Measurements from ENCODE around the gene AS3MT.
"Not testable (repeated sequence)": the region's sequence is repeated elsewhere in the genome, so short reads cannot be mapped to it uniquely, and the experiment has no call there.

AS3MT gene

DNA sequence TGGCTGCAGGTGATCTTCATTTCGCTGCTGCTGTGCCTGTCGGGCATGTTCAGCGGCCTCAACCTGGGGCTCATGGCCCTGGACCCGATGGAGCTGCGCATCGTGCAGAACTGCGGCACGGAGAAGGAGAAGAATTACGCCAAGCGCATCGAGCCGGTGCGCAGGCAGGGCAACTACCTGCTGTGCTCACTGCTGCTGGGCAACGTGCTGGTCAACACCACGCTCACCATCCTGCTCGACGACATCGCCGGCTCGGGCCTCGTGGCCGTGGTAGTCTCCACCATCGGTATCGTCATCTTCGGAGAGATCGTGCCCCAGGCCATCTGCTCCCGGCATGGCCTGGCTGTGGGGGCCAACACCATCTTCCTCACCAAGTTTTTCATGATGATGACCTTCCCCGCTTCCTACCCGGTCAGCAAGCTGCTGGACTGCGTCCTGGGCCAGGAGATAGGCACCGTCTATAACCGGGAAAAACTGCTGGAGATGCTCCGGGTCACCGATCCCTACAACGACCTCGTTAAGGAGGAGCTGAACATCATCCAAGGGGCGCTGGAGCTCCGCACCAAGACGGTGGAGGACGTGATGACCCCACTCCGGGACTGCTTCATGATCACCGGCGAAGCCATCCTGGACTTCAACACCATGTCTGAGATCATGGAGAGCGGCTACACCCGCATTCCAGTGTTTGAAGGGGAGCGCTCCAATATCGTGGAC, 50.1 kb downstream of the AS3MT start:
- DNase-seq (ENCODE audit: low read depth in 2 of 2): no peak

DNA sequence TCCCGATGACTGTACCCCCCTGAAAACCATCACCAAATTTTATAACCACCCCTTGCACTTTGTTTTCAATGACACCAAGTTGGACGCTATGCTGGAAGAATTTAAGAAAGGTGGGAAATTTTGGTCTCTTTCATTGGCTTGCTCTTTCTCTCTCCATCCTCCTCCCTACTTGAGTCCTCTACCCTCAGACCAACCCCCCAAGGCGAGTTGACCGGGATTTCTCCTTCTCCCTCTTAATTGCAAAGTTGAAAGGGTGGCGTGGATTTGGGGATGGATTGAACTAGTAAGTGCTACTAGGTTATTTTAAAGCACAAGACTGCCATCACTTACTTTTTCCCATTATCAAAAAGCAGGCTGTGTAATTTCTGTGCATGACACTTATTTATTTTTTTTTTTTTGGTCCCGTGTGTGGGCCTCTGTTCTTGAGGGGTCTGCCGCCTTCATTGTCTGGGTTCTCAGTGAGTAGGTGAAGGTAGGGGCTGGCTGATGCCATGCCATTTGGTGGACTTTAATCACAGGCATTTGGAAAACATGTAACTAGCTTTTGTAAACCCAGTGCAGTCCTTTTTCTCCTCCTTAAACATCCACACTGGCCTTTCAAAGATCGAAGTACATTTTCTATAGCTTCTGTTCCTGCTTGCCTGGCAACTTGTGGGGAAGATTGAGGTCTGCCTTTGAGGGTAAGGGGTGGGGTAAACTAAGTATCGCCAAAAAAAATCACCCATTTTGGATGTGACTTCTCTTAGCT, 50.9 kb downstream of the AS3MT start:
- DNase-seq (ENCODE audit: low read depth in 2 of 2): no peak

DNA sequence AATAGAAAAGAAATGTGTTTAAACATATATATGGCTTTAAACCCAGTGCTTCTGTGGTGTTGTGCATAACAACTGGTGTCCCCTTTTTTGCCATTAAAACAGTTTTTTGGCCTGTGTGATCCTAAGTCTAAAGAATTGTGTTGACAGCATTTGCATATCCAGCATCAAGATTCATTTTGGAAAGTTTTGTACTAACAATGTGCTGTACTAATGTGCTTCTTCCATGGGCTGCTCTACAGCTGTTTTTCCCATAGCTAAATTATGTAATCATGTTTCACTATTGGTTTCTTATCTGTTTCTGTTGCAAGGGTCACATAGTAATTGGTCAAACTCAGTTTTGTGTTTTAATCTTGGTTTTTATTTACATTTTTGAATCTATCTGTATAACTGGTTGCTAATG, 54.3 kb downstream of the AS3MT start:
- DNase-seq (ENCODE audit: low read depth in 2 of 2): no peak

DNA sequence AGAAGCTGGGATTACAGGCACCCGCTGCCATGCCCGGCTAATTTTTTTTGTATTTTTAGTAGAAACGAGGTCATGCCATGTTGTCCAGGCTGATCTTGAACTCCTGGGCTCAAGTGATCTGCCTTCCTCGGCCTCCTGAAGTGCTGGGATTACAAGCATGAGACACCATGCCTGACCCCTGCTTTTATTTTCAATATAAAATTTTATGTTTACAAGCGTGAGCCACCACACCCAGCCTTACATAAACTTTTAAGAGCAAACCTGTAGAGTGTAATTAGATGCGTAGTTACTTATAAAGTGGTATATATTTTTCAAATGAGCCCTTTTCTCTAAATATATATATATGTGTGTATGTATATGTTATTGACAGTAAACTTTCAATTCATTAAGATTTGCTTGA, 57.6 kb downstream of the AS3MT start:
- no peak for DNase-seq (ENCODE audit: low read depth in 2 of 2)

DNA sequence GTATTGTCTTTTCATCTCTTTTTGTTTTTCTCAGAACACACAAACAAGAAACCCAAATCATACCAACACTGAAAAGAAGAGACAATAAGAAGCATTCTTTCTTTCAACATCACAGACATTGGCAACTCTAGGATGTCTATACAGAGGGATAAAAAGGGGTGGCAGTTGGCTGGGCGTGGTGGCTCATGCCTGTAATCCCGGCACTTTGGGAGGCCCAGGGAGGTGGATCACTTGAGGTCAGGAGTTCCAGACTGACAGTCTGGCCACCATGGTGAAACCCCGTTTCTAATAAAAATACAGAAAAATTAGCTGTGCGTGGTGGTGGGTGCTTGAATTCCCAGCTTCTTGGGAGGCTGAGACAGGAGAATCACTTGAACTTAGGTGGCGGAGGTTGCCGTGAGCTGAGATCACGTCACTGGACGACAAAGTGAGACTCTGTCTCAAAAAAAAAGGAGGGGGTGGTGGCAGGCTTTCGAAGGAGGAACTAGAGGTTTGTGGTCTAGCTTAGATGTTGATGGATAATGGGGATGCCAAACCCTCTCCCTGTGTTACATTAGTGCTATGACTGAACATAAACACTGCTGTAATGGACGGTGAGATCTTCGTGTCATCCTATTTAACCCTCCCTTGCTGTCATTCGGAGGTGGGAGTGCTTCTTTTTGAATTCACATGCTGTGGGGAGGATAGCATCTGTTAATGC, 58.2 kb downstream of the AS3MT start:
- no peak for DNase-seq (ENCODE audit: low read depth in 2 of 2)

DNA sequence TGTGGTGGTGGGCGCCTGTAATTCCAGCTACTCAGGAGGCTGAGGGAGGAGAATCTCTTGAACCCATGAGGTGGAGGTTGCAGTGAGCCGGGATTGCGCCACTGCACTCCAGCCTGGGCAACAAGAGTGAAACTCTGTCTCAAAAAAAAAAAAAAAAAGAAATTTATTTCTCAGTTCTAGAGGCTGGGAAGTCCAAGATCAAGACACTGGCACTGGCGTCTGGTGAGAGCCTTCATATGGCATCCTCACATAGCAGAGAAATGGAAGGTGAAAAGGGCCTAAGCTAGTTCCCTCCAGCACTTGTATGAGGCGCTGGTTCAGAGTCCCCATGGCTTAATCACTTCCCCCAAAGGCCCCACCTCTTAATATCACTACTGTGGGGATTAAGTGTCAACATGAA, 59.2 kb downstream of the AS3MT start:
- DNase-seq (ENCODE audit: low read depth in 2 of 2): not testable (repeated sequence)

DNA sequence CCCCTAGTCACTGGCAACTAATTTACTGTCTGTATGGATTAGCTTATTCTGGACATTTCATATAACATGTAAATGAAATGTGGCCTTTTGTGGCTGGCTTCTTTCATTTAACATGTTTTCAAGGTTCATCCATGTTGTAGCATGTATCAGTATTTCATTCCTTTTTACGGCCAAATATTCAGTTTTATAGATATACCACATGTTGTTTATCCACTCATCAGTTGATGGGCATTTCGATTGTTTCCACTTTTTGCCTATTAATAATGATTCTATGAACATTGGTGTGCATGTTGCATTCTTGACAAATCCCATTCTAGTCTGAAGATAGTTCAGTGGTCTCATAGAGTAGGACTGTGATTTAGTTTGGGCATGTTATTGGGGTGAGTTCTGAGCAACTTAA, 61.5 kb downstream of the AS3MT start:
- DNase-seq (ENCODE audit: low read depth in 2 of 2): no peak

DNA sequence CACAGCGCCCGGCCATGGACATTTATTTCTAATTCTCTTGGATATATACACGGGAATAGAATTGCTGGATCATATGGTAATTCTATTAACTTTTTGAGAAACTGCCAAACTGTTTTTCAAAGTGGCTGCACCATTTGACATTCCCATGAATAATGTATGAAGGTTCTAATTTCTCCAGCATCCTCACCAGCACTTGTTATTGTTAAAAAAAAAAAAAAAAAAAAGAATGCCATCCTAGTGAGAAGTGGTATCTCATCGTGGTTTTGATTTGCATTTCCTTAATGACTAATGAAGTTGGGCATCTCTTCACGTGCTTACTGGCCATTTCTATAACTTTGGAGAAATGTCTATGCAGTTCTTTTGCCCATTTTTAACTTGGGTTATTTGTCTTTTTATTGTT, 62.4 kb downstream of the AS3MT start:
- DNase-seq (ENCODE audit: low read depth in 2 of 2): no peak

DNA sequence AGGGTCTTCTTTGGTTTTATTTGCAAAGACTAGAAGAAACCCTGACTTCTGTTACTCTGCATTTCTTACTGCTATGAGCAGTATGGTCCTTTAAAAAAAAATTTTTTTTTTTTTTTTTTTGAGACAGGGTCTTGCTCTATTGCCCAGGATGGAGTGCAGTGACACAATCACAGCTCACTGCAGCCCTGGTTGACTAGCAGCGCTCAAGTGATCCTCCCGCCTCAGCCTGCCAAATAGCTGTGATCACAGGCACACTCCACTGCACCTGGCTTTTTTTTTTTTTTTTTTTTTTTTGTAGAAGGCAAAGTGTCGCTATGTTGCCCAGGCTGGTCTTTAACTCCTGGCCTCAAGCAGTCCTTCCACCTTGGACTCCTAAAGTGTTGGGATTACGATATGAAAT, 66.2 kb downstream of the AS3MT start:
- no peak for DNase-seq (ENCODE audit: low read depth in 2 of 2)

DNA sequence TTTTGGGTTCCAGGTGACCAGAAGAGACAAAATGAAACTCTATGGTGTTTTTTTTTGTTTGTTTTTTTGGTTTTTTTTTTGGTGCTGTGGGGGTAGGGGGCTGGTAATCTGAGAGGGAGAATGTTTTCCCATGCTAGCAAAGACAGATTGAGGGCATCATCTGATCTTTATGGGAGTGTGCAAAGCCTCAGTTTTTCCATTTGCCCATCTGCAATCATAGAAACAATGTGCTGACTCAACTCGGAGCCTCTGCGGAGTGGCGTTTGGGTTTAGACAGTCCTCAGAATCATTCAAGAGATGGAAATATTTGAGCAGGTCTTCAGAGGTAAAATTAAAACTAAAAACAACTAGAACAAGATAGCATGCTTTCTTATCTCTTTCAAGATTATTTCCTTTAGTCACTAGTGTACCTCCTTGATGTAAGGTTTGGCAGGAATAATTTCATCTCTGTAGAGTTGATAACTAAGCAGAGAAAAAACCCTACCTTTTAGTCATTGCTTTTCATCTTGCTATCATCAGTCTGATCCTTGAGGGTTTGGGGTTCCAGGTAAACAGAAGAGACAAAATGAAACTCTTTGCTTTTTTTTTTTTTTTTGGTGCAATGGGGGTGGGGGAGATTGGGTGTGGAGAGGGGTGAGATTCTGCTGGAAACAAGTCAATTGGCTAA, 66.8 kb downstream of the AS3MT start:
- no peak for DNase-seq (ENCODE audit: low read depth in 2 of 2)

DNA sequence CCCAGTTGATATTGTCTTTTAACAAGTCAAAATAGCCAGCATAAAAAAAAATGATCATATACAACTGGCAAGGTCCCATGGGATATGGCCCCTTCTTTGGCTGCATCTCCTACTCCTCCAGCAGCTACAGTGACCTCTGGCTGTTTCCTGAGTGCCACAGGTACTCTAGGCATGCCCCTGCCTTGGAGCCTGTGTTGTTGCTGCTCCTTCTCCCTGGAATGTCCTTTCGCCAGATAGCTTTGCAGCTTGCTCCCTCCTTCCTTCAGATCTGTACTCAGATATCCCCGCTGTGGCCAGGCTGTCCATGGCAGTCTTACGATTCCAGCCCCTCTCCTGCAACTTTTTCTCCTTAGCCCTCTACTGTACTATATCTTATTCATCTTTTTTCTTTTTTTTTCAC, 72.1 kb downstream of the AS3MT start:
- DNase-seq (ENCODE audit: low read depth in 2 of 2): no peak

DNA sequence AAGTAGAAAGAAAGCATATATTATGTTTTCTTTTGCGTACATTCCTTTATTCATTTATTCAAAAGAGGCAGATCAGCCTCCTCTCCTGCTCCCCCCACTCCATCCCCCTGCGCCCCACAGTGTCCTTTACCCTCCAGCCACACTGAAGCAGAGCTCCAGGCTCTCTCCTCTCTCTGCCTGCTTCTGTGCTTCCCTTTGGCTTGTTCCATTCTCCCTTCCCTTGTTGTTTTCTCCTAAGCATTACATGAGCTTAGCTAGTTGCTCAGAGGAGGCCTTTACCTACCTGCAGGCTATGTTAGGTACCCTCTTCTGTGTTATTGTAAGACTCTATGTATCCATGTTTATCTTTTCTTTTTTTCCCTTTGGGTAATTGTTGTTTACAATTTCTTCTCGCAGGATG, 76.2 kb downstream of the AS3MT start:
- no peak for DNase-seq (ENCODE audit: low read depth in 2 of 2)

DNA sequence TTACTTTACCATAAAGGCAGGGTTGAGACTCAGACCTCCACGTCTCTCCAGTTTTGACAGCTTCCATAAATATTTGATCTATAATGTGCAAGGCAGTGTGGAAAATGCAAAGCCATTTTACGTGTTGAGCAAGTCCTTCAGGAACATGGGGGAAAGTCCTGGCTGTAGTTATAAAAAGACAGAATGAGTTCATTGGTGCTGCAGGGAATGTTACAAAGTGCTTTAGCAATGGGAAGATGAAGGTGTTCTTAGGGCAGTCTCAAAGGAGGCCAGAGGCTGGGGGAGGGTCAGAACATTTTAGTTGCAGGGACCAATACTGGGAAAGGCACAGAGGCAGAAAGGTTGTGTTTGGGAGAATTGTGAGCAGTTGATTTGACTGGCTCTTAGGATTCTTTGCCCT, 76.7 kb downstream of the AS3MT start:
- no peak for DNase-seq (ENCODE audit: low read depth in 2 of 2)

DNA sequence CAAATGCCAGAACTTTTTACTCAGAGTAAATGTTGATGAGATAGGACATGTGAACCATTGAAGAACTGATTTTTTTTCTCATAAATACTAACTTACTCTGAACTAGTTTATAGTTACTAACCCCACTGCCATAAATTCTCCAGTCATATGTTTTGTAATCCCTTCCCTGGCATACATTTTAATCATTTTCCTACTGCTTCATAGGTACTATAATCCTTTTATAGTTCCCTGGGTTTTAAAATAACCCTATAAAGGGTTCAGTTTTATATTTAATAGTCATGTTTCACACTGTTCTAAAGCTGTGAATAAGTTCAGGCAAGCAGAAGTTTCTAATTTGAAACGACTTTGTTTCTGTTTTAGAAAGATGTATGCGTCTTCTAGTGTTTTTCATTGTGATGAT, 77.7 kb downstream of the AS3MT start:
- DNase-seq (ENCODE audit: low read depth in 2 of 2): no peak

DNA sequence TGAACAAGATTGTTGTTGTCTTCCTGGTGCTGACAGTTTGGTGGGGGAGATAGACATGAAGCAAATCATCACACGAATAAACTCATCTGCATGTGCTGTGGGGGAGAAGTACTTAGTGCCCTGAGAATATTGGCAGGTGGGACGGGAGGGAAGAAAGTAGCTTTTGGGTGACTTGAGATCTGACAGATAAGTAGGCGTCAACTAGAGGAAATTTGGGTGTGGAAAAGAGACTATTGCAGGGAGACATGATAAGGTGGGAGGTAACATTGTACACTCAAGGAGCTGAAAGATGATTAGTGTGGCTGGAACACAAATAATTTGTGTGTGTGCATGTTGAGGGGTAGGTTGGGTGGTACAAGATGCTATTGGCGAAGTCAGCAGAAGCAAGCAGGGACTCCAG, 78.9 kb downstream of the AS3MT start:
- no peak for DNase-seq (ENCODE audit: low read depth in 2 of 2)

DNA sequence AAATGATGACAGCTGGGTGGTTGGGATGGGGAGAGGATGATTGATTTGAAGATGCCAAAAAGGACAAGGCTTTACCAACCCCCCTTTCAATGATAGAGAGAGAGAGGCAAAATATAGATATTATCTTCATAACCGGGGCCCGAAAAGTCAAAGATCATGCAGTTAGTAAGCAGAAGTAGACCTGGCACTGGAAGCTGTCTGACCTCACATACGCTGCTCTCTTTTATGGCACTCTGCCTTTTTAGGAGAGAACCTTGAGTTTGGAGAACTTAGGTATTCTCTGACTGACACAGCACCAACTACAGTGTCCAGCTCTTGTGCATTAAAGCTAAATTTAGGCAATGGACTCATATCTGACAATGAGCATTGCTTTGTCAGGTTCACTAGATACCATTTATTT, 79.5 kb downstream of the AS3MT start:
- DNase-seq (ENCODE audit: low read depth in 2 of 2): no peak

DNA sequence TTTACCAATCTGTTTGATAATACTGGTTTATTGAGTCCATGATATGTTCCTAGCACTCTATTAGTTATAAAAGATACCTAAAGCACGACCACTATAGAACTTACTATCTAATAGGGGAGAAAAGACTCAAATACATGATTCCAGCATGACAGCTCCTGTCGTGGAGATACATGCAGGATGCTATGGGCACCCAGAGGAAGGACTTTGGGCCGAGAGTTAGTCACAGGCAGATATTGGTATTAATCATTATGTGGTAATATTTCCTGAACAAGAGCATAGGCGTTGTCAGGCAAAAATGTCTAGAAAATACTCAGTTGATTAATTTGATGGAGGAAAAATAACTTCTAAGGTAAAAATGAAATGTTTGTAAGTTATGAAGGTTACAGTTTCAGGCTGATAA, 80.6 kb downstream of the AS3MT start:
- DNase-seq (ENCODE audit: low read depth in 2 of 2): no peak

DNA sequence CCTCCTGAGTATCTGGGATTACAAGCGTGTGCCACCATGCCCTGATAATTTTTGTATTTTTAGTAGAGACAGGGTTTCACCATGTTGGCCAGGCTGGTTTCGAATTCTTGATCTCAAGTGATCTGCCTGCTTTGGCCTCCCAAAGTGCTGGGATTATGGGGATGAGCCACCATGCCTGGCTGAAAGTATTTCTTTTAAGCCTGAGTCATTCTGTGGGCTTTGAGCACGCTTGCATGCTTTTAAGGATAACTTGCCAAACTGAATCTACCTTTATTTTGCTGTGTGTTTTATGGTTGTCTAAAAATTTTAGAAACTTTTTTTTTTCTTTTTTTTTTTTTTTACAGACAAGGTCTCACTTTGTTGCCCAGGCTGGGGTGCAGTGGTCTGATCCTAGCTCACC, 82.0 kb downstream of the AS3MT start:
- DNase-seq (ENCODE audit: low read depth in 2 of 2): no peak

Measured in fibroblast of skin of left biceps (primary cell).